Fibroblast of the conjunctiva (primary cell): Measurements from ENCODE around the gene SSBP3.
A peak's percentile ranks its signal among the peaks of the same experiment; 100 is the strongest.

Experiments
- DNase-seq: peaks from one replicate; pipeline ENCODE4 v3.0.0-alpha.2; 2010; ENCODE audit warnings: low read depth

SSBP3 gene

DNA sequence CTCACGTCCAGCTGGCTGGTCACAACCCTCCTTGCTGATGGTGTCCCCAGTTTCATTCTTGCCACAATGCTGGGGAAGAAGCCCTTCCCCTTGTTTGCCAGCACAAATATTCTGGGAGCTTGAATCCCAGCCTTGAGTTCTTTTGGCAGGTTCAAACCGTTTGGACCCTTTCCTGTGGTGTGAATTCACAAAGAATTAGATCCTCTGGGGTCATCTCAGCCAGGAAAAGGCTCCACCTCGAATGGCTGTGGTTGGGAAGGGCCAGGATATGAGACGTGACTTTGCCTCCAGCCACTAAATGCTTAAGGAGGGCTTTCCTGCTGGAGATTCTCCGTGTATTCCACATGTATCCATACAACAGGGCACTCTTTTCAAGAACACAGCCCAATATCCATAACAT lies 139.3 kb downstream of the SSBP3 start:
- DNase-seq, result no peak

DNA sequence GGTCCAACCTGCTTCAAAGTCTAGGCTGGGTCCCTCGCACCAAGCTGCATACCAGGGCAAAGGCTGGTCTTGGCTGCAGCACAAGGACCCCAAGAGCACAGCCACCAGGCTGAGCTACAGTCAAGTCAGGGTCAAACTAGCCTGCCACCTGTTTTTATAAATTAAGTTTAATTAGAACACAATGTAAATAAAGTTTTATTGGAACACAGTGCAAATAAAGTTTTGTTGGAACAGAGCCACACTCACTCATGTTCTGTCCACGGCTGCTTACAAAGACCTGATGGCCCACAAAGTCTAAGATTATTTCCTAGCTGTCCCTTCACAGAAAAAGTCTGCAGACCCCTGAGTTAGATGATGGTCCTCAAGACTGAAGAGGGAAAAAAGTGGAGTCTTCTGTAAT lies 140.0 kb downstream of the SSBP3 start:
- no peak for DNase-seq

DNA sequence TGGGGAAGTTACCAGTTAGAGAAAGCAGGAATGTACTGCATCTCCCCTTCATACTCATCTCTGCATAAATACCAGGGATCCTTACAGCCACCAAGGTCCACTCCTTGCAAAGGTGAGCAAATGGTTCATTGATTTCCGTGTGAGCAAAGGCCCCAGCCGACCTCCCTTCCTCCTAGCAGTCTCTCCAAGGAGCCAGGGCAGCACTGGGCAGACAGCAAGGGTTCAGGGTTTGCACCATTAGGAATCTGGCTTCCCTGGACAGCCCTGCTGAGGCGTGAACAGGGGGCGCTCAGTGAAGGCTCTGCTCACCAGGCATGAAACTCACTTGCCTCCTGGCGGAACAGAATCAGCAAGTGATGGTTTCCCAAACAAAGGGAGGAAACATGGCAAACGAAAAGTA lies 140.5 kb downstream of the SSBP3 start:
- no peak for DNase-seq

DNA sequence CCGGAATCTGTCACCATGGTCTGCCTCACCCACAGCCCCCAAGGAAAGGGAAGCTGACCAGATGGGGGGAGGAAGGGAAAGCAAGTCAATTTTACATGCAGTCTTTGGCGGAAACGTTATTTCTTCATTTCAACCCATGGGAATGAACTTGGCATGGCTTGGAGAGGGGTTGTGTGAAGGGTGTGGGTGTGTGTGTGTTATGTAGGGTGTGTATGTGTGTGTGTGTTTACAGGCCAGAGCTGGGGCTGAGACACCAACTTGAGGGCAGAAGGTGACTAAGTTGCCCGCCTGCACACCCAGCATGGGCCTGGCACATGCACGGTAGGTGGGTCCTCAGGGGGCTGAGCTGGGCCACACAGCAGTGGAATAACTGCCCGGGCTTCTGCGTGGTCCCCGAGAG lies 141.1 kb downstream of the SSBP3 start:
- no peak for DNase-seq

DNA sequence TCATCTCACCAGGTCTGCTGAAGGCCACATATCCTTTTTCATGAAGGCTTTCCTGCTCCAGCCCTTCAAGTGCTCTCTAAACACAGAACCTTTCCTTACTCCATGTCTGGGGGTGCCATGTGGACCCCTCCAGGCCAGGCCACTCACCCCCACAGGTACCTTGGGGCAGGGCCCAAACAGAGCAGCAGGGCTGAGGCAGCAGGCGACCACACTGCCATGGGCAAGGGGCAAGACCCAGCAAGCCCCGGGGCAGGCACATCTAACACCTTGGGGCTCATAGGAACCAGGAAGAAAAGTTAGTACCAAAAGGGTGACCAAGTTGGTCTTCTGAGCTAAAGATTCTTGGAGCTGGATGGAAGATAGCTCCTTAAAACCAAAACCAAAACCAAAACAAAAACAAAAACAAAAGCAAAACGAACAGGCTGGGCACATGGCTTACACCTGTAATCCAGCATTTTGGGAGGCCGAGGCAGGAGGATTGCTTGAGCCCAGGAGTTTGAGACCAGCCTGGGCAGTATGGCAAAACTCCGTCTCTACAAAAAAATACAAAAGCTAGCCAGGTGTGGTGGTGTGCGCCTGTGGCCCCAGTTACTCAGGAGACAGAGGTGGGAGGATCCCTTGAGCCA lies 142.5 kb downstream of the SSBP3 start:
- DNase-seq, result no peak

DNA sequence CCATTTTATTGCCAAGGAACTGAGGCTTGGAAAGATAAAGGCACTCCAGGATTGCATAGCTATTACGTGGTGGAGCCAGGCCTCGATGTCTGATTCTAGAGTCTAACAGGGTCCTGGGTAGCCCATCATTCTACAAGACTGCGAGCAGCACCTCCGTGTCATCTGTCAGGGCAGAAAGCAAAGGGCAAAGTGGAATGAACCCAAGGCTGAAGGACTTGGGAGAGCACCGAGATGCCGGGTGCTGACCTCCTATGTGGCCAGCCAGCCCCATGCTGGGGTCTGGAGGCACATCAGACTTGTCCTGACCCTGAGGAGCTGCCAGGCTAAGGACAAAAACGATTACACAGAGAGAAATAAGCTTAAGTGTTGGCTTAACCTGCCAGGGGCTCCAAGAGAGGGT lies 143.9 kb downstream of the SSBP3 start:
- no peak for DNase-seq

DNA sequence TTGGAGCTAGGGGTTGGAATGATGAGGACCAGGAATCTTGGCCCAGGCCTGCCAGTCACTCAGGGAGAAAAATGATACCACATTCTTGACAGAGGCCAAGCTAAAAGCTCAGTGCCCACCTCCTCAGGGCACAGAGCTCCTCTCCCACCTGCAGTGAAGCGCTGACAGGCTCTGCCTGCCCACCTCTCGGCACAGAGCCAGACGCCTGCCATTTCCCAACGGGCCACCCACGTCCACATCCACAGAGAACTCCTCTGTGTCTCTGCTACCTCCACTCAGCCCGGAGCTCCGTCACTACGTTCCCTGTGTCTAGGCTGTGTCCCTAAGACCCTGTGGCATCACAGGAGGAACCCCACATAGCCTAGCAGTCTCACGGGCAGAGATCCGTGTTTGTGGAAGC lies 145.4 kb downstream of the SSBP3 start:
- DNase-seq, result no peak

DNA sequence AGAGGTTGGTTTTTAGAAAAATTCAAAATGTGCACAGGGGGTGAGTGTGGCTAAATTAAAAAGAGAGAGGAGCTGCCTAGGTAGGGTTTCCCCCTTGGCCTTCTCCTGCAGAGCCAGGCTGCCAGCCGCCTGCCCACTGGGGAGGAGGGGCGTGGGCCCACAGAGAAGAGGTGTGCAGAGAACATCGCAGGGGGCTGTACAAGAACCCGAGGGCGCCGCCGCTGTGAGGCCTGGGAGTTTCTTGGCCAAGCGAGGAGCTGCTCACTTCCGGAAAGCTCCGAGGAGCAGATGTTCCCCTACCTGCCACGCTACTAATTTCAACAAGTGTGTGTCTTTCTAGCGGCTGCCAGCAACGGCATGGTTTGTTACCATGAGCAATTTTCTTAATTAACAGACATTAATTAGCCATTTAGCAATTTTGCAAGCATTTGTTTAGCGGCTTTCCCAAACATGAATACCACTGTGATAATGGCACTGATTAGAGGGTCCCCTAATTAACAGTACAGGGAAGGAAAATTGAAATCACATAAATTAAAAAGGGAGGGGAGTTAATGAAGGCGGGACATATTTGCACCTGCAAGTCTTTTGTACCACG lies 146.6 kb downstream of the SSBP3 start:
- DNase-seq, result no peak

DNA sequence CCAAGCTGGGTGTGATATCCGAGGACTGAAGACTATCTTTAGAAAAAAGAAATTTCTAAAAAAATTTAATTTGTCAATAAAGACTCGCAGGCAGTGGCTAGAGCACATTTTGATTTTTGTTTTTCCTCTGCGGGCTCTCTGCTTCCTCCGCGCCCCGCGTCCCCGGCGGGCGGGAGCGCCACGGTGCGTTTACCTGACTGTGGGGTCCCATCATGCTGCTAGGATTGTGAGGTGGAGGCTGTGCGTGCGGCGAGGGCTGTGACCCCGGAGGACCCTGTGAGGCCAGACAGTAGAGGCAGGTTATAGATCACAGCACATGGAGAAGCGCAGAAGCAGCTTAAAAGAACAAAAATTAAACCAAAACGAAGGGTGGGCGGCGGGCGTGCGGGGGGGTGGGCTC lies 148.3 kb downstream of the SSBP3 start:
- DNase-seq, result no peak

DNA sequence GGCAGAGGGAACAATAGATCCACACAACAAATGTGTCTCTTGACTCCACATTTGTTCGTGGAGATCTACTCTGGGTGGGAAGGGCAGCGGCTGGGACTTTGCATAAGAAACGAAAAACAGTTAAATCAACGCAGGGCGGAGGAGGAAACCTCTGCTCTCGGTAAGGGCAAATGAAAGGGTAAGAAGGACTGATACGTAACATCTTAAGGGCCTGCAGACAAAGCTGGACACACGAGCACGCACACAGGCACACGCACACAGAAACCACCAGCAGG lies 148.9 kb downstream of the SSBP3 start:
- DNase-seq, result no peak

DNA sequence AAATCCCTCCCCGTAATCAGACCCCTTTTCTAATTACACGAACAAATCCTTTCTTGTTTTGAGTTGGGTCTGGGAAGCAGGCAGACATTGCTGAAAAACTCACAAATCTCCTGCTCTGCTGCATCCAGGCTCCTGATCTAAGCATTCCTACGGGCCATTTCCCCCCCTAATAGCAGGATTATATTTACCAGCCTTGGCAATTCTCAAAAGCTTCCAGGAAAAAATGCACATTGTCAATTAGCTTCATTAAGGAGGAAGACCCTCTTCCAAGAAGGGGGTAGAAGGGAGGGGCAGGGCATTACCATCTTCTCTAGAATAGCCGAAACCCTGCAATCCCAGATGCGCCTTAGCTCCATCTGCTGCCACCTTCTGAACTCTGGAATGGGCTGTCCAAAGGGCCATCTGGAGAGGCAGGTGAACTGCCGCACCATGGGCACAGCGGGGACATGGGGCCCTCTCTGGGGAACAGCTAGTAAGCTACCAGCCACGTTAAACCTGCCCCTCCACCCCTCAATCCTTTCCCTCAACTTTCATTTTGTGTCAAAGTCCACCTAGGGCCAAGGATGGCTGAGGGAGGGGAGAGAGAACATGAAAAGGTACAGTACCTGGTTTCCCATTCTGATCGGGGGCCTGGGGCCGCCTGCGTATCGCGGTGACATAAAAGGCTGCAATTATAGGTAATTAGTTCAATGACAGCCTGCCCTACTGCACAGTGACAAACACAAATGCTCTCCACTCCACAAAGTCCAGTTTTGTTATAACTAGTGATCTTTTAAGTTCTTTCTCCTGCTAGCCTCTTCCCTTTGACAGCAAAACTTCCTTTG lies 149.5 kb downstream of the SSBP3 start:
- DNase-seq, result no peak

DNA sequence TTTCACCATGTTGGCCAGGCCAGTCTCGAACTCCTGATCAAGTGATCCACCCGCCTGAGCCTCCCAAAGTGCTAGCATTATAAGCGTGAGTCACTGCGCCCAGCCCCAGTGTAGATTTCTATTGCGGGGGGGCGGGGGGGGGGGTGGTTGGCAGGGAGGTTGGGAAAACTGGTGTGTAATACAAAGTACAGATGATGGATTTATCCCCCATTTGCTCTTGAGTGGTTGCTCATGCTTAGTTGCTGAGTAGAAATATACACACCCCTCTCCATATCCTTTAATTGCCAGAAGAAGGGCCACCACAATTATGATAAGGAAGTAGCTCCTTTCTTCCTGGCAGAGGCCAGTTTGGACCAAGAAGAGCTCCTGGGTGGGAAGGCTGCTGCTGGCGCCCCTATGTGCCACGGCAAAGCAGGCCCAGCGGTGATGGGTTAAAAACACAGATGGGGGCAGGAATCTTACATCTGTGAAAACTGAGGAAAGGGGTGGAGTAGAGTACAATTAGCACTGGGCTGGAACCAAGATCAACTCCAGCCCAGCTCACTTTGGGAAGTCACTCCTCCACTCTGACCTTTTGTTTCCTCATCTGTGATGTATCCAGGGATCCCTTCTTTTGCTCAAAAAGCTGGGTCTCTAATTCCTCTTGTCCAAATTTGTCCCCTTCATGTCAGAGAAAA lies 151.0 kb downstream of the SSBP3 start:
- no peak for DNase-seq

DNA sequence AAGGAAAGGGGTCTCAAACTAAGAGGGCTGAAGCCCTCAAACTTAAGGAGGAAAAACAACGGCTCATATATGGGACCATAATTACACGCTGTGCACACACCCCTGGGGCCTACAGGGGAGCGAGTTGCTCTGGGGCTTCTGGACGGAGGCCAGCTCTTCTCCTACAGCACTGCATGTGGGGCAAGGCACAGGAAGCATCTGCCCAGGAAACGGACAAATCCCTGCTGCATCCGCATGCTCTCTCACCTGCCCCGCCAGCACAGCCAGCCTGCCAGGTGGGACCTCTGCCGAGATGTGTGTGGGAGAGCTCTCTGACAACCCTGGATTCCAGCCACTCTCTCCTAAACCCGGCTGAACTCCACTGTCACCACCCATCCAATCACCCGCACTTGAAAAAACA lies 152.1 kb downstream of the SSBP3 start:
- no peak for DNase-seq

DNA sequence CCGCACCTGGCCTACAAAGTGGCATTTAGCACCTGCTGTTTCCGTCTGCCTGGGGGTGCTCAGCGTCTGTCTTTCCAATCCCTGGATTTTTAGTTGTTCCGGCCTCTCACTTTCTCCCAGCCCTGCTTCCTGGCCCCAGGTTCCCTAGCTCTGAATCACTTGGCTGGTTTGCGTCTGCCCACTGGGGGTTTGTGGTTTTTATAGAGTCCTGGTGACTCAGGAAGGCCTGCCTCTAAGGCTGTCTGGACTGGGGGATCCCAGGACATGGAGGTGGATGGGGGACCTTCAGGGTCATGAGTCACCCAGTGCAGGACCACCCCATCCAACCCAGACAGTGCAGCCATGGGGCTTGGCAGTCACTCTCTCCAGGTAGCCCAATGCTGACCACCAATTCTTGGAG lies 152.7 kb downstream of the SSBP3 start:
- peak; percentile 47 for DNase-seq

DNA sequence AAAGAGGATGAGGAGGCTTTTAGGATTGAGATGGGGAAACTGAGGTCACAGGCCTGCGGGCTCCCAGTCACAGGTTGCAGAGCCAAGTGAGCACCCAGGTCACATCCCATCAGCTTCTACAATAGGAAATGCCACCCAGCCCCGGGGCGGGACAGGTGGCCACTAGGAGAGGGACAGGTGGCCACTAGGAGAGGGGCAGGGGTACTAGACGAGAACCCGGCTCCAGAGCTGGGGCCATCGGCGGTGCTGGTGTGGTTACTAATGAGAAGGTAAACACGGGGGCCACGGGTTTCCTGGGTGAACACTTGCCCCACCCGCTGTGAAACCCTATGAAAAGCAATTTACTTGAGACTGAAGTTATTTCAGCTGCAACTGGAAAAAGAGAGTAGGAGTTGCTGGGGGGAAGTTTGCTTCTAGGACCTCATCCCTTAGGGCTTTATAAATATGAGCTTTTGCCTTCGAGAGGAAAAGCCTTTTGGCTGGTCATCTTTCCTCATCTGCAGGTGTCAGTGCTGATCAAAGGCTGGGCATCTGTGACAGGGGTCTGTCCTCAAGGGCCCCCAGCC lies 153.7 kb downstream of the SSBP3 start:
- no peak for DNase-seq

DNA sequence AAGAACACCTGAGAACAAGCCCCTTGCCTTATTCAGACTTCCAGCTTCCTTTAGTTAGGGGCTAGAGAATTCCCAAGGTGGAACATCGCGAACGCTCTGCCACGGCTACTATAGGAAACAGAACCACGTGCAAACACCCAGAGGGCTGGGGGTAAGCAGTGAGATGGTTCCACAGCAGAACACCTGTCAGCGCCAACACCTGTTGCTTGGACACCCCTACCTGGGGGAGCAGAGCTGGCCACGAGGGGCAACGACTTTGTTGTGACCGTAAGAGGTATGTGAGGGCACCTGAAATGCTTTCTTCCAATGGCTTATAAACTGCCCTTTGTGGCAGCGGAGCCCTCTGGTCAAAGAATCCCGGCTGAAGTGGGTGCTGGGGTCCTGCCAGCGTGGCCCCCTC lies 155.5 kb downstream of the SSBP3 start:
- DNase-seq, result no peak

DNA sequence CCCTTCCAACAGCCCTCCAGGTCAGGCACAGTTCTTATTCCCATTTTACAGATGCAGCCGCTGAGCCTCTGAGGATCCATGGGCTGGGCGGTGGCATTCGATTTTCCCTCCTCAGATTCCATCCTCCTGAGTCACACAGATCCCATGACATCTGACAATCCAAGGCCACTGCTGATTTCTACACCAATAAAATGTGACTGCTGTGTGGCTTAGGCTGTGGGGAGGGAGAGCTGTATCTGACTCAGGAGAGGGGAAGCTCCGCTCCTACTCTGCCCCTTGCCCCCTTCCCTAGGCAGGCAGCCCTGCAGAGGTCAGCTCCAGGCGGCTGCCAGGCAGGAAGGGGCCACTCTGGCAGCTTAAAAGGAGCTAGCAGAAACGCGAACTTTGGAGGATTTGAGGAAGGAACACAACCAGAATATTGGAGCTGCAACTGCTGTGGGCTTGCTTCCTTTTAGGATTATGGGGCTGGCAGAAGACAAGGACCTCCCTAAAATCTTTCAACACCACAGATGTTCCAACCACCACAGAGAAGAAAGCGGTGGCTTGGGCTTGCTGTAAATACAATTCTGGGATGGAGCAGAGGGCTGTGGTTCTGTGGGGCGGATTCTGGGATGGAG lies 156.3 kb downstream of the SSBP3 start:
- DNase-seq, result no peak

DNA sequence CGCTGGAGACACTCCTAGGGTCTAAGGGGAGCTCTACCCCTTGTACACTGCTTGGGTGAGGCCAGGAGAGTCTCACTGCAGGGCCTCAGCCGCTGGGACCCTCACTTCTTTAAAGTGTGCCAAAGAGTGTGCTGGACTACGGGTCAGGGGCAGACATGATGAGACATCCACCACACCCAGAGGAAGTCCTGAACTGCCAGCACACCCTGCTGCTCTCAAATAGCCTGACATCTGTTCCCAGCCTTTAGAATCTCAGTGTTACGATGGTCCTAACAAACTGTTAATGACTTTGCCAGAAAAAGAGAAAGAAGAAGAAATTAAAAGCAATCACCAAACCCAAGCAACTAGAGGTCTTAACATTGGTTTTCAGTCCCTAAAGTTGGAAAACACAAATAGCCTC lies 157.2 kb downstream of the SSBP3 start:
- DNase-seq, result no peak

DNA sequence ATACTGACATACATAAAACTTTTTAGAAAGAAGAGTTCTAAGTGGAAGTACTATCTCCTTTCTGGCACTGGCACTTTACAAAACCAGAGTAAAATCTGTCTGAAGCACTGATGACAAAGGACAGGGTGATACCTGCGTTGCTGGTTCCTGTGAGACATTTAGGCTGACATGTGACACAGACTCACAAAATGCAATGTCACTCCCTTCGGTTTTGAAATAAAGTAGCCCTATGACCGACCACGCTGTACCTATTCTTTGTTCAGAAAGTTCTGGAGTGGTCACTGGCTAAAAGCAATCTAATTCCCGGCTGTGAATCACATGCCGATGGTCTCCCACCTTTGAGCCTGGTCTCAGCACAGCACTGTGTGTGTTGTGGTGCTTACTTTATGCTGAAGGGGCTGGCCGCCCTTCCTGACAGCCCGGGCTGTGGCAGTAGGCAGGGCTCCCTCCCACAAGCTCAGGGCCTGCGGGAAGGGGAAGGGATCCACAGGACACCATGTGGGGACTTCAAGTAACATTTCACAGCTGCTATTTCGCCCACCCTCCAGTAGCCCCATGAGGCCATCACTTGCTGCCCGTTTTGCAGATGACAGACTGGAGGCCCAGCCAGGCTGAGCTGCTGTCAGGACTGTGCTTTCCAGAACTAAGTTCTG lies 158.2 kb downstream of the SSBP3 start:
- DNase-seq, result no peak

DNA sequence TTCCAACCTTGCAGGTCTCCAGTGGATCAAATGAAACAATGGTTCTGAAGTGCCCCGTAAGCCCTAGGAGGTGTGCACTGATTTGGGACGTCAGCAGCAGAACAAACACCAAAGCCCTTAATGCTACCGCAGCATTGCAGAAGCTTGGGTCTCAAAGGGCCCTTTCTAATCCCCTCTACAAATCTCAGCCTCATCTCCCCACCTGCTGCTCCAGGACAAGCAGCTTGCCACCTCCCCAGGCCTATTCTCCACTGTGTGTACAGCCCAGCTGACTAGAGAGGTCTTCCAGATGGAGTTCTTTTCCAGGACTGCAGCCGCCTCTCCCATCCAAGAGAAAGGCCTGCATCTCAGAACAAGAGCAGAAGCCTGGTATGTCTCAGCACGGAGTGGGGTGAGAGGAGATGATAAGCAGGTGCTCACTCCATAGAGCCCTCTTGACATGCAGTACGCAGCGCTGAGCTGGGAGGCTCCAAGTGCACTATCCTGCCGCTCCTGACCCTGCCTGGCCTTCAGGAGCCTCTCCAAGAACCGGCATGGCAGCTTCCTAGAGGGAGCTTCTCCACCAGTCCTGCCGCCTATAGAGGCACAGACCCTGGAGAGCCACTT lies 160.0 kb downstream of the SSBP3 start:
- DNase-seq, result no peak

DNA sequence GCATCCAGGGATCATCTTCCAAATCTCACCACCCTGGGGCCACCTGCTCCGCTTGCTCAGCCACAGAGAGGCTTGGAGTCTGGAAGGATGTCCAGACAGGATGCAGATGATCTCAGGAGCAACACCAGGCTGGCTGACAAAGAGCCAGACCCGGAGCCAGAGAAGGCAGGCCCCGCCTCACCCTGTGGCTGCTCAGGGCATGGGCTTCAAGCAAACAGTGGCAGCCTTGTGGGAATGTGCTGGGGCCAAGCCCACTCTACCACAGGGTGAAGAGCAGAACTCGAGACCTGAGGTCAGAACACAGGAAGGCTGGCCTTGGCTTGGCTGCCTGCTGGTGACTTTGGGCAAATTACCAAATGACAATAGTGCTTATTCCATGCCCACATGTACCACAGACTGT lies 160.7 kb downstream of the SSBP3 start:
- DNase-seq, result no peak

DNA sequence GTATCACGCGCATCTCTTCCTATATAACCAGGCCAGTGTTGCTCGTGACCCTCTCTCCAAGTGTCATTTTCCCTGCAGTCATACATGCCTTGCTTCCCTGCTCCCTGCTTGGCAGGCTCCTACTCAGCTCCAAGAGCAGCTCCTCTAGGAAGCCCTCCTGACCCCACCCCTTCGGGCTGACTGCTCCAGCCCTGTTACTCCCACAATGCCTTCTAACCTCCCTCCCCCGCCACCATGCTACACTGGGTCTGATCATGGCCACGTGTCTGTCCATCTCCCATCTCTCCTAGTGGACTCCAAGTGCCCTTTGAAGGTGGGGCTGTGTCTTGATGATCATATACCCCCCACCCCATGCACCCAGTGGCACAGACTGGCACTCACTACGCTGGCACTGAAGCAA lies 161.5 kb downstream of the SSBP3 start:
- DNase-seq, result no peak
